HL-60 (cell line): ENCODE measurements around the gene EPC1.

Experiments used
- CTCF ChIP-seq: IDR thresholded peaks from one replicate; pipeline ENCODE4 v1.5.1; 2011; ENCODE audit warnings: low read length, control low read depth, inconsistent platforms; ENCODE audit not compliant: insufficient read depth
- GABPA ChIP-seq: IDR thresholded peaks from 2 replicates; pipeline ENCODE4 v1.6.1; 2012; ENCODE audit warnings: low read depth
- POLR2AphosphoS5 ChIP-seq: IDR thresholded peaks from 2 replicates; pipeline ENCODE4 v1.6.1; 2012; ENCODE audit warnings: low read depth
- REST ChIP-seq: IDR thresholded peaks from 2 replicates; pipeline ENCODE4 v1.6.1; 2012; ENCODE audit warnings: low read depth; ENCODE audit not compliant: insufficient replicate concordance

- TF ChIP-seq CTCF (no peak), GABPA (no peak), REST (no peak), POLR2AphosphoS5 (no peak)
These were observed 109.2 kb downstream of the EPC1 start for GRCh38 chr10:32237644-32238345.
